Bronchial epithelial cell (primary cell): ENCODE results near the gene RUNX2. TPM values are rescaled to one million over a fixed set of nuclear protein-coding genes. Genes with fewer than 3 reads are reported as not detected.
"Not testable (repeated sequence)": the region's sequence is repeated elsewhere in the genome, so short reads cannot be mapped to it uniquely, and the experiment has no call there.

Source experiments
- DNase-seq: peaks from one replicate; pipeline ENCODE4 v3.0.0-alpha.2; 2010; ENCODE audit warnings: low read depth
- FAIRE-seq: peaks from 2 replicates; lab custom pipeline; 2011; peaks lifted over from hg19 to GRCh38; lab: Jason Lieb, UNC
- H3K27me3 ChIP-seq: 2 replicates; pipeline ENCODE4 v1.5.1; 2011; ENCODE audit warnings: low read length; ENCODE audit not compliant: control insufficient read depth, insufficient read depth
- H3K36me3 ChIP-seq: 2 replicates; pipeline ENCODE4 v1.5.1; 2011; ENCODE audit warnings: low read length; ENCODE audit not compliant: control insufficient read depth, insufficient read depth
- H3K4me3 ChIP-seq: 2 replicates; pipeline ENCODE4 v1.5.1; 2011; ENCODE audit warnings: mild to moderate bottlenecking, low read depth, low read length, control low read depth
- CTCF ChIP-seq: IDR thresholded peaks from 2 replicates; pipeline ENCODE4 v1.5.1; 2011; ENCODE audit warnings: mild to moderate bottlenecking, moderate library complexity, low read length, control low read depth, inconsistent platforms; ENCODE audit not compliant: insufficient read depth, severe bottlenecking
- total RNA-seq: library from RNA; depleted of rRNA; stranded (reverse); fragments of >200 nt; gene quantifications from 2 replicates; pipeline ENCODE4 v1.2.1, GENCODE V29; 2014

RUNX2 gene
- 0.38 and 0.79 TPM in 2 replicates for total RNA-seq

DNA sequence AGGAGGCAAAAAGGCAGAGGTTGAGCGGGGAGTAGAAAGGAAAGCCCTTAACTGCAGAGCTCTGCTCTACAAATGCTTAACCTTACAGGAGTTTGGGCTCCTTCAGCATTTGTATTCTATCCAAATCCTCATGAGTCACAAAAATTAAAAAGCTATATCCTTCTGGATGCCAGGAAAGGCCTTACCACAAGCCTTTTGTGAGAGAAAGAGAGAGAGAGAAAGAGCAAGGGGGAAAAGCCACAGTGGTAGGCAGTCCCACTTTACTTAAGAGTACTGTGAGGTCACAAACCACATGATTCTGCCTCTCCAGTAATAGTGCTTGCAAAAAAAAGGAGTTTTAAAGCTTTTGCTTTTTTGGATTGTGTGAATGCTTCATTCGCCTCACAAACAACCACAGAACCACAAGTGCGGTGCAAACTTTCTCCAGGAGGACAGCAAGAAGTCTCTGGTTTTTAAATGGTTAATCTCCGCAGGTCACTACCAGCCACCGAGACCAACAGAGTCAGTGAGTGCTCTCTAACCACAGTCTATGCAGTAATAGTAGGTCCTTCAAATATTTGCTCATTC, at the start of gene RUNX2:
Gene RUNX2 (plus strand): TSS at position 375 of the 567 bp plus-strand sequence. CDS start 397 bp downstream, outside the sequence.
- FAIRE-seq, result peak; percentile 23
- peak; percentile 69 for DNase-seq

GRCh38 chr6:45278367-45278766, 49.8 kb upstream of the RUNX2 start:
- H3K27me3 ChIP-seq, result no peaks in the 10 kb centered on the region
- DNase-seq (no peak), FAIRE-seq (no peak)
- H3K36me3 ChIP-seq, result no peaks in the 10 kb centered on the region
- H3K4me3 ChIP-seq, result no peak overlapping the region
- TF ChIP-seq CTCF, result no peak

More for the DNA sequence above, at the start of gene RUNX2:
- no peaks in the 10 kb centered on the region for H3K36me3 ChIP-seq
- H3K4me3 ChIP-seq, result no peak within 1 kb of the TSS
- no peak for TF ChIP-seq CTCF
- H3K27me3 ChIP-seq, result no peaks in the 10 kb centered on the region

DNA sequence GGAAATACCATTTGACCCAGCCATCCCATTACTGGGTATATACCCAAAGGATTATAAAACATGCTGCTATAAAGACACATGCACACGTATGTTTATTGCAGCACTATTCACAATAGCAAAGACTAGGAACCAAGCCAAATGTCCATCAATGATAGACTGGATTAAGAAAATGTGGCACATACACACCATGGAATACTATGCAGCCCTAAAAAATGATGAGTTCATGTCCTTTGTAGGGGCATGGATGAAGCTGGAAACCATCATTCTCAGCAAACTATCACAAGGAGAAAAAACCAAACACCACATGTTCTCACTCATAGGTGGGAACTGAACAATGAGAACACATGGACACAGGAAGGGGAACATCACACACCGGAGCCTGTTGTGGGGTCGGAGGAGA, 41.4 kb upstream of the RUNX2 start:
- not testable (repeated sequence) for H3K36me3 ChIP-seq, DNase-seq, FAIRE-seq, H3K27me3 ChIP-seq, H3K4me3 ChIP-seq

GRCh38 chr6:45289751-45290514, 38.2 kb upstream of the RUNX2 start:
- no peak for FAIRE-seq
- DNase-seq, result no peak
- H3K4me3 ChIP-seq, result no peak overlapping the region
- H3K27me3 ChIP-seq, result no peaks in the 10 kb centered on the region
- no peak for TF ChIP-seq CTCF
- no peaks in the 10 kb centered on the region for H3K36me3 ChIP-seq

- no peak for TF ChIP-seq CTCF
- Histone ChIP-seq H3K27me3 (no peaks in the 10 kb centered on the region), H3K36me3 (no peaks in the 10 kb centered on the region), H3K4me3 (no peak overlapping the region)
- DNase-seq, result no peak
- FAIRE-seq, result no peak
These were observed 34.8 kb upstream of the RUNX2 start for GRCh38 chr6:45293306-45293705.

DNA sequence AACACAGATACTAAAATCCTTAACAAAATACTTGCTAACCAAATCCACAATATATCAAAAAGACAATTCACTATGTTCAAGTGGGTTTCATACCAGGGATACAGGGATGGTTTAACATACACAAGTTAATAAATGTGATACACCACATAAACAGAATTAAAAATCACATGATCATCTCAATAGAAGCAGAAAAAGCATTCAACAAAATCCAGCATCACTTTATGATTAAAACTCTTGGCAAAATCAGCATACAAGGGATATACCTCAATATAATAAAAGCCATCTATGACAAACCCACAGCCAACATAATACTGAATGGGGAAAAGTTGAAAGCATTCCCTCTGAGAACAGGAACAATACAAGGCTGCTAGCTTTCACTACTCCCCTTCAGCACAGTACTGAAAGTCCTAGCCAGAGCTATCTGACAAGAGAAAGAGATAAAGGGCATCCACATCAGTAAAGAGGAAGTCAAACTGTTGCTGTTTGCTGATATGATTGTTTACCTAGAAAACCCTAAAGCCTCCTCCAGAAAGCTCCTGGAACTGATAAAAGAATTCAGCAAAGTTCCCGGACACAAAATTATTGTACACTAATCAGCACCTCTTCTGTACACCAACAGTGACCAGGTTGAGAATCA, 33.9 kb upstream of the RUNX2 start:
- H3K4me3 ChIP-seq, FAIRE-seq: not testable (repeated sequence)

More for the DNA sequence above, 33.9 kb upstream of the RUNX2 start:
- H3K36me3 ChIP-seq, DNase-seq, H3K27me3 ChIP-seq: not testable (repeated sequence)
